Caco-2 (cell line): ENCODE results near the gene ACOT7. TPM values are rescaled to one million over a fixed set of nuclear protein-coding genes. Genes with fewer than 3 reads are reported as not detected.

Experiments
- BruUV-seq: library from RNA; stranded (reverse); fragments of 400-500 nt; replicated peaks from 2 replicates; lab custom pipeline; 2021; lab: Mats Ljungman, UMichigan
- CTCF ChIA-PET: fragments of 300-600 bp; sonication (Branson Sonifier 250); formaldehyde crosslinking; loops from one replicate; lab custom pipeline; 2022; ENCODE audit warnings: antibody characterized with exemption; lab: Charles Lee
- POLR2A ChIA-PET: fragments of 300-600 bp; sonication (Branson Sonifier 250); formaldehyde crosslinking; loops from one replicate; lab custom pipeline; 2022; ENCODE audit warnings: antibody characterized with exemption; lab: Charles Lee
- DNase-seq, 2 experiments: peaks; one replicate each; pipeline versions ENCODE4 v3.0.0 to v3.0.0-alpha.2; 2020 to 2022
- H3K27me3 ChIP-seq: replicated peaks from 2 replicates; pipeline ENCODE4 v1.6.0; 2011; ENCODE audit warnings: low read length; ENCODE audit not compliant: control insufficient read depth, insufficient read depth
- H3K36me3 ChIP-seq: 2 replicates; pipeline ENCODE4 v1.5.1; 2011; ENCODE audit warnings: low read length; ENCODE audit not compliant: control insufficient read depth, insufficient read depth
- H3K4me1 ChIP-seq: fragments of 250-450 bp; sonication (Bioruptor Pico); 2 replicates; pipeline ENCODE4 v1.5.1; 2020; ENCODE audit warnings: mild to moderate bottlenecking
- H3K4me3 ChIP-seq: 2 replicates; pipeline ENCODE4 v1.5.1; 2011; ENCODE audit warnings: low read depth, mild to moderate bottlenecking, control low read depth, low read length
- H3K9me3 ChIP-seq: fragments of 250-450 bp; sonication (Bioruptor Pico); 2 replicates; pipeline ENCODE4 v1.5.1; 2020; ENCODE audit warnings: mild to moderate bottlenecking, moderate library complexity
- H3K27ac Mint-ChIP-seq: one replicate; pipeline ENCODE4 v1.8.0; 2022; ENCODE audit warnings: mixed read lengths; ENCODE audit not compliant: unreplicated experiment
- H3K27me3 Mint-ChIP-seq: one replicate; pipeline ENCODE4 v1.8.0; 2022; ENCODE audit warnings: mixed read lengths; ENCODE audit not compliant: insufficient read depth, unreplicated experiment
- H3K36me3 Mint-ChIP-seq: one replicate; pipeline ENCODE4 v1.8.0; 2022; ENCODE audit warnings: mild to moderate bottlenecking, mixed read lengths; ENCODE audit not compliant: insufficient read depth, unreplicated experiment
- H3K4me1 Mint-ChIP-seq: one replicate; pipeline ENCODE4 v1.8.0; 2022; ENCODE audit warnings: low read depth, mixed read lengths; ENCODE audit not compliant: unreplicated experiment
- H3K4me3 Mint-ChIP-seq: one replicate; pipeline ENCODE4 v1.8.0; 2022; ENCODE audit warnings: mild to moderate bottlenecking, moderate library complexity, mixed read lengths; ENCODE audit not compliant: unreplicated experiment
- H3K9me3 Mint-ChIP-seq: one replicate; pipeline ENCODE4 v1.8.0; 2022; ENCODE audit warnings: mixed read lengths; ENCODE audit not compliant: unreplicated experiment
- intact Hi-C: fragments of 100-400 bp; cut with micrococcal nuclease; formaldehyde crosslinking; loops from one replicate; pipeline ENCODE4 v1.10.0; 2022; ENCODE audit not compliant: unreplicated experiment
- total RNA-seq: library from RNA; stranded (reverse); gene quantifications from 2 replicates; pipeline ENCODE4 v1.2.3, GENCODE V29; 2022
- TF ChIP-seq, protein P1 (sequence below), 2 experiments: fragments of 200-600 bp in 1 of 2; IDR thresholded peaks; 1 replicate in 1 of 2; 2 replicates in 1 of 2; pipeline versions ENCODE4 v1.5.1 to v1.8.0; 2011 to 2022; ENCODE audit warnings: antibody characterized with exemption in 1 of 2, control low read depth in 1 of 2, inconsistent platforms in 1 of 2, low read depth in 1 of 2, low read length in 1 of 2, mild to moderate bottlenecking in 1 of 2, moderate library complexity in 1 of 2; ENCODE audit not compliant: insufficient read depth in 1 of 2, severe bottlenecking in 1 of 2, unreplicated experiment in 1 of 2

The ACOT7 gene
- total RNA-seq, 1 experiment from 2014 or later = 221 TPM

DNA sequence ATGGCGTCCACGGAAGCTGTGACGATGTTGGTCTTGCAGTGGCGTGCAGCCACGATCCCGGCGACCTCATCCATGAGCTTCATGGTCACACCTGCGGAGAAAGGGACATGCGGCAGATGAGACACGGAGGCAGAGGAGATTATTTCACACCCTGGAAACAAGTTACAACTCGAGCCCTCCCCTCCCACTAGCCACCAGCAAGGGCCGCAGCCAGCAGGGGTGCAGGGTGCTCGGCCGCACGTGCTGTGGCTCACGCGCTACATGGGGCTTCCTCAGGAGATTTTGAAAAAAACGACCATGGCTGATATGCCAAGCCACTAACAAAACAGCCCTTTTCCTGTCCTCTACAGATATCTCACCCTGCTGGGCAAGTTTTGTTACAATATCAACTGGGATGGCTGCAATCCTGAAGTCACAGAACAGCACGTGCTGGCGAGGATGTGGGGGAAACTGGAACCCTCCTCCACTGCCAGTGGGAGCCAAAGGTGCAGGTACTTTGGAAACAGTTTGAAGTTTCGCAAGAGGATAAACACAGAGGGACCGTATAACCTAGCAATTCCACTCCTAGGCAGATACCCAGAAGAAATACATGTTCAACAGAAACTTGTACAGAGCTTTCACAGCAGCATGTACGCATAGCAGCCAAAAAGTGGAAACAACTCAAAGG is 98.5 kb downstream of the ACOT7 start:
- Mint-ChIP-seq H3K9me3 (no peaks in the 10 kb centered on the region), H3K4me3 (no peak overlapping the region), H3K27me3 (no peaks in the 10 kb centered on the region), H3K27ac (no peak overlapping the region), H3K36me3 (peaks cover 47% of the 10 kb centered on the region), H3K4me1 (no peaks in the 10 kb centered on the region)
- ChIA-PET CTCF (no interaction called here), POLR2A (no interaction called here)
- no TSS peak for BruUV-seq
- no peak overlapping the region for H3K4me3 ChIP-seq
- no peaks in the 10 kb centered on the region for H3K27me3 ChIP-seq
- intact Hi-C loops = no loop called here
- TF ChIP-seq, protein P1, sequence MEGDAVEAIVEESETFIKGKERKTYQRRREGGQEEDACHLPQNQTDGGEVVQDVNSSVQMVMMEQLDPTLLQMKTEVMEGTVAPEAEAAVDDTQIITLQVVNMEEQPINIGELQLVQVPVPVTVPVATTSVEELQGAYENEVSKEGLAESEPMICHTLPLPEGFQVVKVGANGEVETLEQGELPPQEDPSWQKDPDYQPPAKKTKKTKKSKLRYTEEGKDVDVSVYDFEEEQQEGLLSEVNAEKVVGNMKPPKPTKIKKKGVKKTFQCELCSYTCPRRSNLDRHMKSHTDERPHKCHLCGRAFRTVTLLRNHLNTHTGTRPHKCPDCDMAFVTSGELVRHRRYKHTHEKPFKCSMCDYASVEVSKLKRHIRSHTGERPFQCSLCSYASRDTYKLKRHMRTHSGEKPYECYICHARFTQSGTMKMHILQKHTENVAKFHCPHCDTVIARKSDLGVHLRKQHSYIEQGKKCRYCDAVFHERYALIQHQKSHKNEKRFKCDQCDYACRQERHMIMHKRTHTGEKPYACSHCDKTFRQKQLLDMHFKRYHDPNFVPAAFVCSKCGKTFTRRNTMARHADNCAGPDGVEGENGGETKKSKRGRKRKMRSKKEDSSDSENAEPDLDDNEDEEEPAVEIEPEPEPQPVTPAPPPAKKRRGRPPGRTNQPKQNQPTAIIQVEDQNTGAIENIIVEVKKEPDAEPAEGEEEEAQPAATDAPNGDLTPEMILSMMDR (IDR thresholded peaks at IDR 0.05; ENCODE audit: insufficient read depth in 1 of 2, low read depth in 1 of 2, low read length in 1 of 2, severe bottlenecking in 1 of 2, unreplicated experiment in 1 of 2) = no peak
- no peaks in the 10 kb centered on the region for H3K36me3 ChIP-seq
- DNase-seq = no peak
- no peaks in the 10 kb centered on the region for H3K4me1 ChIP-seq
- H3K9me3 ChIP-seq = no peaks in the 10 kb centered on the region

DNA sequence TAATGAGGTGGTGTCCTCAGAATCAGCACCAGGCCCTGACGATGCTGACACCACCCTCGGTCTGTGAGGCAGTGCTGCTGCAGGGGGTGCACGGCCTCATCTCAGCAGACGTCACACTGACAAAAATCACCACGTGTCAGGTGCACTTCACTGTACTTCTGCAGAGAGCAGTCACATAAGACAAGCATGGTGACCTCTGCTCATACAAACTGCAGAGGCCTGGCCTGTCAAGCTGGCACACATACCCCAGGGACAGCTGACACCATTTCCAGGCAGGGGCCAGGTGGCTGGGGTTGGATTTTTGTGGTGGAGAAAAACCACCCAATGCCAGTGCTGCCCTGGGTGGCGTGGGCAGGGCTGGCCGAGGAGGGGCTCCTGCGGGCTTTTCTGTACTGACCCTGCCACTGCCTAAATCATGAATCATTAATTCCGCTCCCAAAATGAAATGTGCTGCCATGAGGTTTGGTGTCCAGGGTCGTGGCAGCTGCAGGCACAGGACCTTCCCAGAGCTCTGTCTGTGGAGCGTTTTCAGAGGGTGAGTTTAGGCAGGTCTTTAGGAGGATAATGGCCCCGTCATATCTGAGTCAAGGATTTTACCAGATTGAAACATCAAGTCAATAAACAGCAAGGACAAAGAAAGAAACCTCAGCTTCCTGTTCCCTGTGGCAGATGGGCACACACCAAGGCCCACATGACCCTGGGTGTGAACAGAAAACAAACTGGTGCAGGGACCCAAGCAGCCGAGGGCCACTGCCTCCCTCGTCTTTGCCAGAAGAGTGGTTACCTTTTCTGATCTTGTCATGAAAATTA is 99.3 kb downstream of the ACOT7 start:
- Histone ChIP-seq H3K27me3 (no peaks in the 10 kb centered on the region), H3K9me3 (no peaks in the 10 kb centered on the region), H3K4me3 (no peak overlapping the region), H3K36me3 (no peaks in the 10 kb centered on the region), H3K4me1 (no peaks in the 10 kb centered on the region)
- TF ChIP-seq, protein P1 (IDR thresholded peaks at IDR 0.05; ENCODE audit: insufficient read depth in 1 of 2, low read depth in 1 of 2, low read length in 1 of 2, severe bottlenecking in 1 of 2, unreplicated experiment in 1 of 2) = no peak
- intact Hi-C loops = no loop called here
- Mint-ChIP-seq H3K27ac (no peak overlapping the region), H3K36me3 (peaks cover 53% of the 10 kb centered on the region), H3K4me3 (no peak overlapping the region), H3K27me3 (no peaks in the 10 kb centered on the region), H3K4me1 (no peaks in the 10 kb centered on the region), H3K9me3 (no peaks in the 10 kb centered on the region)
- ChIA-PET CTCF (no interaction called here), POLR2A (no interaction called here)
- no TSS peak for BruUV-seq
- DNase-seq = no peak

- Mint-ChIP-seq H3K4me1 (no peaks in the 10 kb centered on the region), H3K4me3 (no peak overlapping the region), H3K9me3 (no peaks in the 10 kb centered on the region), H3K27me3 (no peaks in the 10 kb centered on the region), H3K27ac (no peak overlapping the region), H3K36me3 (peaks cover 56% of the 10 kb centered on the region)
- TF ChIP-seq, protein P1 (IDR thresholded peaks at IDR 0.05; ENCODE audit: insufficient read depth in 1 of 2, low read depth in 1 of 2, low read length in 1 of 2, severe bottlenecking in 1 of 2, unreplicated experiment in 1 of 2) = no peak
- ChIA-PET POLR2A (no interaction called here), CTCF (no interaction called here)
- BruUV-seq = no TSS peak
- H3K4me3 ChIP-seq = no peak overlapping the region
- H3K4me1 ChIP-seq = no peaks in the 10 kb centered on the region
- DNase-seq = no peak
- intact Hi-C loops = no loop called here
- no peaks in the 10 kb centered on the region for H3K9me3 ChIP-seq
- H3K27me3 ChIP-seq = no peaks in the 10 kb centered on the region
- no peaks in the 10 kb centered on the region for H3K36me3 ChIP-seq
Observed at GRCh38 chr1:6292102-6292501, 101.5 kb downstream of the ACOT7 start.
